ENCODE data around the gene CCDC107.
A peak's percentile ranks its signal among the peaks of the same experiment; 100 is the strongest.

Gene CCDC107

GRCh38 chr9:35675732-35676392, 17.8 kb downstream of the CCDC107 start:
- DNase-seq (ENCODE audit: low spot score): peak; percentile 65
- no peak for TF ChIP-seq CTCF (IDR thresholded peaks at IDR 0.05; ENCODE audit: extremely low read depth, missing control alignments)

GRCh38 chr9:35679091-35679490, 21.0 kb downstream of the CCDC107 start:
- no peak for DNase-seq (ENCODE audit: low spot score)
- no peak for TF ChIP-seq CTCF (IDR thresholded peaks at IDR 0.05; ENCODE audit: extremely low read depth, missing control alignments)

- DNase-seq (ENCODE audit: low spot score): no peak
- TF ChIP-seq CTCF (IDR thresholded peaks at IDR 0.05; ENCODE audit: extremely low read depth, missing control alignments): no peak
Measured at GRCh38 chr9:35679766-35680330, 21.8 kb downstream of the CCDC107 start.

GRCh38 chr9:35680331-35681105, 22.4 kb downstream of the CCDC107 start:
- TF ChIP-seq CTCF (IDR thresholded peaks at IDR 0.05; ENCODE audit: extremely low read depth, missing control alignments): no peak
- peak; percentile 66 for DNase-seq (ENCODE audit: low spot score)

- no peak for TF ChIP-seq CTCF (IDR thresholded peaks at IDR 0.05; ENCODE audit: extremely low read depth, missing control alignments)
- no peak for DNase-seq (ENCODE audit: low spot score)
Measured at GRCh38 chr9:35681341-35682002, 23.4 kb downstream of the CCDC107 start.

GRCh38 chr9:35682051-35682450, 24.0 kb downstream of the CCDC107 start:
- DNase-seq (ENCODE audit: low spot score): no peak
- TF ChIP-seq CTCF (IDR thresholded peaks at IDR 0.05; ENCODE audit: extremely low read depth, missing control alignments): no peak
